GM12801 (cell line): Measurements from ENCODE around the gene CST11.

Source experiments
- TF ChIP-seq, protein P1 (sequence below): IDR thresholded peaks from one replicate; pipeline ENCODE4 v1.5.1; 2011; ENCODE audit warnings: control low read depth; ENCODE audit not compliant: insufficient read length; ENCODE audit errors: extremely low read depth

CST11 gene

DNA sequence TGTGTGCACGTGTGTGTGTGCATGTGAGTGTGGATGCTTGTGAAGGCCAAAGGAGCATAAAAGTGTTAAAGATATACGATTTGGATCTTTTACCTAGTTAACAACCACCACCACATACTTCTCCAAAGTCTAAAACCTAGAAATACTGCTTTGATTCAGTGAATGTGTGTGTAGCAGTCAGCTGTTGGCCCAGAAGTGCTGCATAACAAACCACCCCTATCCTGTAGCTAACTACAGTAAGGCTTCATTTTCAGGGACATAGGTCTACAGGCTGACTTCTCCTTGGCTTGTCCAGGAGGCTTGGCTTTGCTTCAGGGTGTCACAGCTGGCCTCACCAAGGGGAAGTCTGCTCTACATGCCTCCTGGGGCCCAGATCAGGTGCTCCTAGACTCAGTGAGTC lies 35.8 kb upstream of the CST11 start:
- TF ChIP-seq, protein P1, sequence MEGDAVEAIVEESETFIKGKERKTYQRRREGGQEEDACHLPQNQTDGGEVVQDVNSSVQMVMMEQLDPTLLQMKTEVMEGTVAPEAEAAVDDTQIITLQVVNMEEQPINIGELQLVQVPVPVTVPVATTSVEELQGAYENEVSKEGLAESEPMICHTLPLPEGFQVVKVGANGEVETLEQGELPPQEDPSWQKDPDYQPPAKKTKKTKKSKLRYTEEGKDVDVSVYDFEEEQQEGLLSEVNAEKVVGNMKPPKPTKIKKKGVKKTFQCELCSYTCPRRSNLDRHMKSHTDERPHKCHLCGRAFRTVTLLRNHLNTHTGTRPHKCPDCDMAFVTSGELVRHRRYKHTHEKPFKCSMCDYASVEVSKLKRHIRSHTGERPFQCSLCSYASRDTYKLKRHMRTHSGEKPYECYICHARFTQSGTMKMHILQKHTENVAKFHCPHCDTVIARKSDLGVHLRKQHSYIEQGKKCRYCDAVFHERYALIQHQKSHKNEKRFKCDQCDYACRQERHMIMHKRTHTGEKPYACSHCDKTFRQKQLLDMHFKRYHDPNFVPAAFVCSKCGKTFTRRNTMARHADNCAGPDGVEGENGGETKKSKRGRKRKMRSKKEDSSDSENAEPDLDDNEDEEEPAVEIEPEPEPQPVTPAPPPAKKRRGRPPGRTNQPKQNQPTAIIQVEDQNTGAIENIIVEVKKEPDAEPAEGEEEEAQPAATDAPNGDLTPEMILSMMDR = no peak

DNA sequence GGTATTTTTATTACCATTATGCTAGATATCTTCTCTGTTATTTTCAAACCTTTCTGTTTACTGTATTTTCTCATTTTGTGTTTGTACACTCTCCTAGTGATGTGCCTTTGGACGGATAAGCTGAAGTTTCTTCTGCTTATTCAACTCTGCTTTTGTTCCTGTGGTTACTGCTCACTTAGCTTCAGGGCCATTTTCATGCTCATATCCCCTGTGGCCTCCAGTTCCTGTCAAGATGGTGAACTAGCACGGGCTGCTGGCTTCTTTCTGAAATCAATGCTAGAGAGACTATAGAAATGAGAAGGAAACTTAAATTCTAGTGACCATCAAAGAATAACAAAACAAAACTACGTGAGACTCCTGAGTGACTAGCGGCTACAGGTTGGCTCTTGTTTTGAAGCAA lies 31.4 kb upstream of the CST11 start:
- TF ChIP-seq, protein P1 = no peak

DNA sequence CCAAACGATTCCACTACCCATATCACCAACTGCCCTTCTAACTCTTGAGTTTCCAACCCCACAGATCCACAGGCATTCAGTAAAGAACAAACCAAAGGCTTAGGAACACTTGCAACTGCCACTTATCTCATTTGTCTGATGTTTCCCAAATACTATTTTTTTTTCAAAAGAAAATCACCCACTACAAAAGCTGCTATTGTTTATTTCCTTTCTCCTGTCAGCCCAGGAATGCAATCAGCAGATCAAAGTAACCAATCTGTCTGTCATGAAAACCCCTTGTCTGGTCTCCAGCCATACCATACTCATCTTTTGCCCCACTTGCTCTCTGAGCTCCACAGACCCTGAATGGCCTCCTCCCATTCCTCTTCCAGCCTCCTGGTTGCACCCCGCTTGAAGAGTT lies 29.5 kb upstream of the CST11 start:
- TF ChIP-seq, protein P1 = no peak

DNA sequence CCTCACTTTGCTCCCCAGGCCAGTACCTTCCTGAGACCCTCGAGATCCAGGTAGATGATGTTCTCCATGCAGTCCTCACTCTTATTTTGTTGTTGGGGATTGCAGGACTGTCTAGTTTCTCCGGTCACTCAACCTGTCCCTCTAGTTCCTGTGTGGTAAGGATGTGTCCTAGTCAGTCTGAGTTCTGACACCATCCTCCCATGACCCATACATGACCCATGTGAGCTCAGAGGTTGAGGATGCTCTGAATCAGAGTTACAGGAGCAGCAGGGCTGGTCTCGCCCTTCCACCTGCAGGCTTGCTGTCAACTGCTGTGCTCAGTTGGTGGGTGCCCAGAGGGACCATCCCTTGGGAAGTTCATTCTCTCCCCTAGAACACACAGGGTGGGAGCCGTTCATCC lies 26.4 kb upstream of the CST11 start:
- TF ChIP-seq, protein P1 = no peak

DNA sequence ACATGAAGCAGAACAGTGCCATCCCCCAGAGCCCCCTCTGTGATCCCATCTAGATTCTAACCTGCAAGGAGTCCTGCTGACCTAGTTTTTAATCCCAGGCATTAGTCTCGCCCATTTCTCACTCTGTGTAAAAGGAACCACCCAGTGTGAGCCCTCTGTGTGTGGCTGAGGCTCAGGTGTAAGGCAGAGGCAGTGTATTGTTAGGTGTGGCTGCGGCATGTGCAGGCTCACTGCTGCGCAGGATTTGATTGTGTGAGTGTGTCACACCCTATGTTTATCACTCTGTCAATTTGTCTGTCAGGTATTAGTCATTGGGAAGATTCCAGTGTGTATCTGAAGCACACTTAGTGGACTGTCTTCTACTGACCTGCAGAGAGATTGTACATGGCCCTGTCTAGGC lies 24.5 kb upstream of the CST11 start:
- TF ChIP-seq, protein P1 = no peak

DNA sequence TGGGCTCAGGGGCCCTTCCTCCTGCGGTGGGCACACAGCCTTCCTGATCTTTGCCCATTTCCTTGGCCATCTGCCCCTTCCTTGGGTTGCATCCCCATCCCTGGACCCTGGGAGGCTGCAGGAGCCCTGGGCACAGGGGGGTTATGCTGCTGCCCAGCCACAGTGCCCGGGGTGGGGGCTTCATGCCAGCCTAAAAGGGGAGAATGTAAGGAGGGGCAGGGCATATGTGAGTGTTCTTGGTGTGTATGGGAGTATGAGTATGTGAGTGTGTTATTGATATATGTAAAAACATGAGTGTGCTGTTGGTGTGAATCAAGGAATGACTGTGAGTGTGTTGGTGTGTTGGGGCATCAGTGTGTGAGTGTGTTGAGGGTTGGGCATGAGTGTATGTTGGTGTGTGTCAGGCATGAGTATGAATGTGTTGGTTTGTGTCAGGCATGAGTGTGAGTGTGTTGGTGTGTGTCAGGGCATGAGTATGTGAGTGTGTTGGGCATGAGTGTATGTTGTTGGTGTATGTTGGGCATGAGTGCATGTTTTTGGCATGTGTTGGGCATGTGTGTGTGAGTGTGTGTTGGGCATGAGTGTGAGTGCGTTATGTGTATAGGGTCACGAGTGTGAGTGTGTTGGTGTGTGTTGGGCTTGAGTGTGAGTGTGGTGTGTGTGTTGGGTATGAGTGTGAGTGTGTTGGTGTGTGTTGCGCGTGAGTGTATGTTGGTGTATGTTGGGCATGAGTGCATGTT lies 23.5 kb upstream of the CST11 start:
- TF ChIP-seq, protein P1 = no peak

DNA sequence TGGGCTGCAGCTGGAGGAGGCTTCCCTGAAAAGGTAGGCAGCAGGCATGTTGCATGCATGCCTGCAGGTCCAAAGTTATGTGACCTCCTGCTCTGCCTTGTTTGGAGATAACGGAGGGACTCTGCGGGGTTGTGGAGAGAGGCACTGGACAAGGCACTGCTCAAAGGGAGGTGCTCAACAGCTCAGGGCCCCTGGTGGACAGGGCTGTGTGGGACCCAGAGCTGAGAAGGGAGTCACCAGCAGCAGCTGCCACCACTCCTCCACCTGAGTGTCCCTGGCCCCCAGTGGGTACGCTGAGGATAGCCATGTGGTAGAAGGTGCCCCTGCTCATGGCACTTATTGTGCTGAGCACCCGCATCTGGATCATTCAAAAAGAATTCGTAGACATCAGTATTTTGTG lies 22.7 kb upstream of the CST11 start:
- TF ChIP-seq, protein P1 = no peak
